Skeletal muscle tissue (tissue), 4 donors: Measurements from ENCODE around the gene ZNF341. TPM values are rescaled to one million over a fixed set of nuclear protein-coding genes. Genes with fewer than 3 reads are reported as not detected.

ENCODE experiments used
- H3K27ac ChIP-seq: one replicate; pipeline ENCODE4 v1.7.0; 2013; ENCODE audit warnings: mild to moderate bottlenecking, low read depth, low read length, inconsistent platforms
- H3K27me3 ChIP-seq, 3 donors: one replicate each; pipeline ENCODE4 v1.7.0; 2013; ENCODE audit warnings: low read length in 3 of 3; ENCODE audit not compliant: control insufficient read depth in 3 of 3, insufficient read depth in 3 of 3
- H3K36me3 ChIP-seq, 3 donors: one replicate each; pipeline ENCODE4 v1.7.0; 2013; ENCODE audit warnings: low read length in 3 of 3; ENCODE audit not compliant: control insufficient read depth in 3 of 3, insufficient read depth in 3 of 3
- H3K4me1 ChIP-seq, 3 donors: one replicate each; pipeline ENCODE4 v1.7.0; 2013; ENCODE audit warnings: low read length in 3 of 3, mild to moderate bottlenecking in 3 of 3; ENCODE audit not compliant: control insufficient read depth in 3 of 3, insufficient read depth in 3 of 3
- H3K4me3 ChIP-seq, 3 donors: one replicate each; pipeline ENCODE4 v1.7.0; 2013; ENCODE audit warnings: low read length in 3 of 3
- H3K9ac ChIP-seq, 3 donors: one replicate each; pipeline ENCODE4 v1.7.0; 2013; ENCODE audit warnings: low read length in 3 of 3, mild to moderate bottlenecking in 3 of 3, moderate library complexity in 2 of 3, low read depth in 1 of 3
- H3K9me3 ChIP-seq, 3 donors: one replicate each; pipeline ENCODE4 v1.7.0; 2013; ENCODE audit warnings: low read length in 3 of 3; ENCODE audit not compliant: control insufficient read depth in 3 of 3
- total RNA-seq: library from RNA; depleted of rRNA; stranded (reverse); fragments of >200 nt; gene quantifications from one replicate; pipeline ENCODE4 v1.2.3, GENCODE V29; 2014
- donor health status: Osteomylitis.

Gene ZNF341
- total RNA-seq = 1.0 TPM

DNA sequence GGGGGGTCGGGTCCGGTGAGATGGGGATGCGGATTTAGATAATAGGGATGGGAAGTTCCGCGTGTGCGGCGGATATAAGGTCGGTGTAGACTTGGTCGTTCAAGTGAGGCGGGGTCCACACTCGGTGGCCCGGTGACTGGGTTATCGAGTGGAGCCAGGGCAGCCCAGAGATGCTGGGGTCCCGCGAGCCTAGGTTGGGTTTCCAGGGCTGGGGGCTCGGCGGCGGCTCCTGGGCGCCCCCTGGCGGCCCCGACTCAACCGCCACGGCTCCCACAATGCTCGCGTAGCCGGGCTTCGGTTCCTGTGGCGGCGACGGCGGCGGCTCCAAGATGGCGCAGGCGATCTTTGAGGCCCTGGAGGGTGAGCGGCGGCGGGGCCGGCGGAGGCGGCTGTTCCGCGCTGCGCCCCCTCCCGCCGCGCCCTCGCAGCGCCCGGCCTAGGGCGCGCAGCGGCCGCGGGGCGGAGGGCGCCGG lies at the start of gene ZNF341:
TSS of gene ZNF341 (plus strand) at position 304 of the 473 bp plus-strand sequence. CDS start at position 330, 26 bp downstream.
- peaks cover 11 to 16% (median 13%) of the 10 kb centered on the region in 3 donors for H3K4me1 ChIP-seq
- no peaks in the 10 kb centered on the region for H3K27me3 ChIP-seq
- H3K9ac ChIP-seq = peak within 1 kb of the TSS; percentile 68 to 86 (median 74)
- peak within 1 kb of the TSS; percentile 78 to 88 (median 82) for H3K4me3 ChIP-seq
- peaks cover 0 to 1% (median under 1%) of the 10 kb centered on the region in 3 donors for H3K9me3 ChIP-seq
- H3K36me3 ChIP-seq = peaks cover 0 to 2% (median 0%) of the 10 kb centered on the region in 3 donors
- H3K27ac ChIP-seq = peak within 1 kb of the TSS; percentile 78

DNA sequence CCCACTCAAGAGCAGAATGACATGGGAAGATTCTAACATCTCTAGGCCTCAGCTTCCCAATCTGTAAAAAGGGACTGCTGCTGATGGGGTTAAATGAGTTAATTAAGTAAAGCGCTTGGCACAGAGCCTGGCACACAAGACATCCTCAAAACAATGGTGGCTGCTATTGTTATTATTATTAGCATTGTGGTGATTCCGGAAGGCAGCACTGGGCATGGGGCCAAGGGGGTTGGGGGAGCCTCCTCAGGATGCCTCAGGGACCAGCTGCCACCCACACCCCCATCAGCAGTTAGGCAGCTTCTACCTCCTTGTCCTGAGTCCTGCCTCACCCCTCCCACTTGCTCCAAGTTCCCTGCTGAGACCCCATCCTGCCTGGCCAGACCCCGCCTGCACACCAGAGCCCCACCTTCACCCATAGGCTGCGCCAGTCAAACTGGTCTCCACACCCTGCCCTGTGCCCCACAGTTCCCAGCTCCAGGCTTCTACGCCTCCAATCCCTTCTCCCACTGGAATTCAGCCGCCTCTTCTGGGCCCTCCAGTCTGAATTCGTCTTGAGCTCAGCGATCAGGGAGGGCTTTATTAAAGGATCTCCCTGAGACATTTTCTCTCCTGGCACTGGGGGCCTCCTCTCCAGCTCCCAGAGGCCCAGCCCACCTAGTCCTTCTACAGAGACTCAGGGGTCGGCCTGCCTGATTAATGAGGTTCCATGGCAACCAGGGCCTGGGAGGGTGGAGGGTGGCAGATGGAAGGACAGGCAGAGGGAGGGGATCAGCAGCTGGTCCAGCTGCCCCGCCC lies 47.1 kb upstream of the ZNF341 start:
- no peaks in the 10 kb centered on the region for H3K9me3 ChIP-seq
- H3K9ac ChIP-seq = no peak overlapping the region
- no peak overlapping the region for H3K4me3 ChIP-seq
- no peaks in the 10 kb centered on the region for H3K36me3 ChIP-seq
- no peak overlapping the region for H3K27ac ChIP-seq
- H3K27me3 ChIP-seq = no peaks in the 10 kb centered on the region
- H3K4me1 ChIP-seq = peaks cover 12 to 21% (median 19%) of the 10 kb centered on the region in 3 donors

DNA sequence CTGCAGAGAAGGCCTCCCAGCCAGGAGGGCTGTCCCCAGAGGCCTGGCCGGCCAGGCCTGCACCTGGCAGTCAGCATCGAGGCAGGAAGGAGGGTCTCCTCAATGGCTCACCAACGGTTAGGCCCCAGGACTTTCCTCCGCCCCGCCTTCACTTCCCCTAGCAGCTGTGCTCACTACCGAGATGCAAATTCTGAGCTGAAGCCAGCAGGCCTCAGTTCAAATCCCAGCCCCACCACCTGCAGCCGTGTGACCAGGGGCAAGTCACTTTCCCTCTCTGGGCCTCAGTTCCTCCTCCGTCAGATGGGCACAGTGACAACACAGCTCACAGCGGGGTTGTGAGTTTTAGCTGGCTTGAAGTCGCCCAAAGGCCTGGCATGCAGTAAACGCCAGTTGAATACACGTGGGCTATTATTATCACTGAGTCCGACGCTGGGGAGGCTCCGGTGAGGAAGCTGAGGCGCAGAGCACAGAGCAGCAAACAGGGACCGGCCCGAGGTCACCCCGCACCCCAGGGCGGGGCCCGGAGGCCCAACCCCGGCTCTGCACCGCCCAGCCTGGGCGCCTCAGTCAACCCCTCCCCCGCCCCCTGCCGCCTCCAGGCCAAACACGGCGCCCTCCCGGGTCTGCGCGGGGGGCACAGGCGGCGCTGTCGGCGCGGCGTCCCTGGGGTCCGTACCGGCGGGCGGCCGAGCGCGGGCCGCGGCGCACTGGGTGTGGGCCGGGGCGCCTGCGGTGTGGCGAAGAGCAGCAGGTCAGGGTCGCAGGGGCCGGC lies 46.3 kb upstream of the ZNF341 start:
- Histone ChIP-seq H3K9me3 (no peaks in the 10 kb centered on the region), H3K4me1 (peaks cover 12 to 21% (median 19%) of the 10 kb centered on the region in 3 donors), H3K27me3 (no peaks in the 10 kb centered on the region), H3K9ac (no peak overlapping the region), H3K27ac (no peak overlapping the region), H3K36me3 (no peaks in the 10 kb centered on the region), H3K4me3 (peak overlapping the region in 2 of 3 donors; percentile 12 to 45)

DNA sequence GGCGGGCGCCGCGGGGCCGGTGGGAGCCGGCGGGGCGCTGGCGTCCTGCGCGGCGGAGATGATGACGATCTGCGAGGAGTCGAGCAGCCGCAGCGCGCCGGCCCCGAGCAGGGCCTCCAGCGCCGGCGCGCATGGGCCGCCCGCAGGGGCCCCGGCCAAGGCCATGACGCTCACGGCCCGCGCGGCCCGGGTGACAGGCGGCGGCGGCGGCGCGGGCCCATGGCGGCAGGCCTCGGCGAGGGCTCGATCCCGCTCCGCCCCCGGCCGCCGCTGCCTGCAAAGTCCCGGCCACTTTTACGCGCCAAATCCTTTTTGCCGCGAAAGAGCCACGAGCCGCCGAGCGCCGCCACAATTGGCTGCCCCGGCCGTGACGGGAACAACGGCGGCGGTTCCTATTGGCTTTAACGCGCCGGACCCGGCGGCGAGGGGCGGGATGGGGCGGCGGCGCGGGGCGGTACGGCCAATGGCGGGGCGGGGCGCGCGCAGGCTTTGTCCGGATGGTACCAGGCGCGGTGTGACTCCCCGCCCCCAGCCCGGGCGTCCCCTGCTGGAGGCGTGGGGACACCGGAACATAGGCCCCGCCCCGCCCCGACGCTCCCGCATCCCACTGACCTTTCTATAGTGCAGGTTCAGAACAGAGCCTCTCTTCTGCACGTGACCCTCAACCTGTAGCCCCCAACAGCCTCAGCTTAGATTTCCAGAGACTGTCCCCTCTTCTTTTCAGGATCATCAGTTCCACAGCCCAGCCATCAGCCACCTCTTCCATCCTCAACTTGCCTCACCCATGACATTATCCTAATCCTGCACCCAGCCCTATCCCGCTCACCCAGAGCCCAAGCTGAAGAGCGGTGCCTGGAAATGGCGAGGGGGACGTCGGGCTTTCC lies 45.5 kb upstream of the ZNF341 start, which contains the start of gene E2F1:
TSS of gene E2F1 (minus strand) at position 286 of the 884 bp plus-strand sequence. CDS start at position 165, 121 bp downstream.
- H3K9ac ChIP-seq = peak within 1 kb of the TSS in 1 of 3 donors; percentile 40
- H3K36me3 ChIP-seq = no peaks in the 10 kb centered on the region
- H3K27ac ChIP-seq = no peak within 1 kb of the TSS
- H3K9me3 ChIP-seq = no peaks in the 10 kb centered on the region
- H3K27me3 ChIP-seq = no peaks in the 10 kb centered on the region
- H3K4me3 ChIP-seq = peak within 1 kb of the TSS; percentile 67 to 76 (median 72)
- H3K4me1 ChIP-seq = peaks cover 12 to 21% (median 19%) of the 10 kb centered on the region in 3 donors

DNA sequence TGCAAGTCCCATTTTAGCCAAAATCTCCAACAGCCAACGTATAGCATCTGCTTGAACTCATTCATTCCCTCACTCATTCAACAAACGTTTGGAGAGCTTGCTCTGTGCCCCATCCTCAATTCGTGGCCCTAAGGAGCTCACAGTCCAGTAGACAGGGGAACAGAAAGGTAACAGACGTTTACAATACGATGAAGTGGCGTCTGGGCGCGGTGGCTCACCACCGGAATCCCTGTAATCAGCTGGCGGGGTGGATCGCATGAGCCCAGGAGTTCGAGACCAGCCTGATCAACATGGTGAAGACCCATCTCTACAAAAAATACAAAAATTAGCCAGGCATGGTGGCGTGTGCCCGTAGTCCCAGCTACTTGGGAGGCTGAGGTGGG lies 44.8 kb upstream of the ZNF341 start:
- peak overlapping the region; percentile 67 to 76 (median 72) for H3K4me3 ChIP-seq
- no peaks in the 10 kb centered on the region for H3K36me3 ChIP-seq
- no peaks in the 10 kb centered on the region for H3K9me3 ChIP-seq
- H3K4me1 ChIP-seq = peaks cover 12 to 21% (median 19%) of the 10 kb centered on the region in 3 donors
- H3K27me3 ChIP-seq = no peaks in the 10 kb centered on the region
- no peak overlapping the region for H3K27ac ChIP-seq
- peak overlapping the region in 1 of 3 donors; percentile 40 for H3K9ac ChIP-seq

DNA sequence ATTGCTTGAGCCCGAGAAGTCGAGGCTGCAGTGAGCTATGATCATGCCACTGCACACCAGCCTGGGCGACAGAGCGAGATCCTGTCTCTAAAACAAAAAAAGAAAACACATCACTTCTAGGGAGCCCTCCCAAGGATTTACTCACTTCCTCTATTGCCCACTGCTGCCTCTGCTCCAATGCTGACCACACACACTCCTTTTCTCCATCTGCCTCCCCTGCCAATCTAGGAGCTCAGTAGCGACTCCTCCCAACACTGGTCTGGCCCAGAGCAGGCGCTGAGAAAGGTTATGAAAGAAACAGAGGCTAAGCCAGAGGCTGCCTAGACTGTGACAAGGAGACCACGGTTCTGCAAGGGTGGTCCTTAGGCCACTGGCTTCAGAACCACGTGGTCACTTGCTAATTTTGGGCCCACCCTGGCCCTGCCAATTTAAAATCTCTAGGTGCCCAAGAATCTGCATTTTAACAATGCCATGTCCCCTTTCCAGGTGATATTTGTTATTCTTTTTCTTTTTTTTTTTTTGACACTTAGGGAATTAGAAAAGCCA lies 44.4 kb upstream of the ZNF341 start:
- Histone ChIP-seq H3K27ac (no peak overlapping the region), H3K9ac (no peak overlapping the region), H3K27me3 (no peaks in the 10 kb centered on the region), H3K9me3 (no peaks in the 10 kb centered on the region), H3K4me1 (peaks cover 12 to 21% (median 19%) of the 10 kb centered on the region in 3 donors), H3K36me3 (no peaks in the 10 kb centered on the region), H3K4me3 (no peak overlapping the region)

DNA sequence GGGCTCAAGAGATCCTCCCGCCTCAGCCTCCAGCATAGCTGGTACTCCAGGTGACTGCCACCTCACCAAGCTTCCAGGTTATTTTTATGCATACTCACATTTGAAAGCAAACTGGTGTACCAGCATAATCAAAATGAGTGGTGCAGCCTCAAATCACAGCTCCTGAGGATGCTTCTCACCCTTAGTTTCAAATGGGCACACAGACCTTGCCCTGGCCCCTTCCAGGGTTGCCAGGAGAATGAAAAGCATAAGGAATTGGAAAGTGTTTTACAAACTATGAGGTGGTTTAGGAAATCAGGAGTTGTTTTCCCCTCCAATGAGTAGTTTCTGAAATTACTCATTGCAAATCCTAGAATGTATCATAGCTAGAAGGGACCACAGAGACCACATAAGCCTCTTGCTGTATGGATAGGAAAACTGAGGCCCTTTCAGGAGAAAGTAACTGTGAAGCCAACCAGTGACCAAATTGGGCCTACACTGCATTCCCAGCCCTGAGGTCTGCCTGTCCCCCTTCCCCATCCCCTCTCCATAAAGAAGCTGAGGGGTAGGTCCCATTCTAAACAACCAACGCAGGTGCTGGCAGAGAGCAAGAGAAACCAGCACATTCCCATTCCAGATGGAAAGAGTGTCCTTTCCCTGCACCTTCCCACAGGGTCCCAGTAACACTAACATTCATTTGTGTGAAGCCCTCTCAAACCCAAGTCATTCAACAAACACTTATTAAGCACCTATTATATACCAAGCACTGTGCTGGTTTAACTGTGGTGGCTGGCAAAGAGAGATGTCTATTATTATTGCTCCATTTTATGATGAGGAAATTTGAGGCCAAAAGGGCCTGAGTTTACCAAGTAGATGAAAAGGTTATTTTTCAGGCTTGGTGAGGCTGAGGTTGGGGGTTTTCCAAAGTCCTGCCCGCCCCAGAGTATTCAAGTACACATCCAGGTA lies 43.5 kb upstream of the ZNF341 start:
- Histone ChIP-seq H3K4me3 (no peak overlapping the region), H3K9me3 (no peaks in the 10 kb centered on the region), H3K27me3 (no peaks in the 10 kb centered on the region), H3K36me3 (no peaks in the 10 kb centered on the region), H3K27ac (no peak overlapping the region), H3K9ac (no peak overlapping the region), H3K4me1 (peaks cover 12 to 21% (median 19%) of the 10 kb centered on the region in 3 donors)

DNA sequence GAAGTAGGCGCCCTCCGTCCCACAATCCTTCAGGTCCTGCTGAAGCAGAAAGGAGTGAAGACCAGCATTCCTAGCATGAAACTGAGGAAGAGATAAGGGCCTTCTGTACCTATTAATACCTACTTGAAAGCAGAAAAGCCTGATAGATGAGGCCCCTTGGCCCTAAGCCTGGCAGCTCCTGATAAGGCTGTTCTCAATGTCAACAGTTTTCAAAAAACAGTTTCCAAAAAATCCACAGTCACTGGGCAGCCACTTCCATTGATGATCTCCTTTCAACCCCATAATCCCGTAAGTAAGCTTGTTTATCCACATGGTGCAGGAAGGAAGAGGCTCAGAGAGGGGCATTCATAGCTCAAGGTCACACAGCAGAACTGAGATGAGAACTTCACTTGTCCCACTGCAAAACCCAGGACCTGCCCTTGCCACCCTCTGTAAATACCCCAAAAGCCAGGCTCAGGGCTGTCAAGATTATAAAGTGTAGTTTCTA lies 42.8 kb upstream of the ZNF341 start:
- Histone ChIP-seq H3K4me1 (peaks cover 12 to 19% (median 19%) of the 10 kb centered on the region in 3 donors), H3K36me3 (no peaks in the 10 kb centered on the region), H3K9me3 (no peaks in the 10 kb centered on the region), H3K27ac (no peak overlapping the region), H3K27me3 (no peaks in the 10 kb centered on the region), H3K4me3 (no peak overlapping the region), H3K9ac (no peak overlapping the region)
